Activated CD4-positive, alpha-beta T cell treated with anti-CD3 and anti-CD28 coated beads, Interleukin-2, Interleukin-4, amounts not matched to agents 100 ng/mL and 50 ng/mL, durations not matched to agents 16 hours and 8 hours (primary cell): ENCODE data around the gene CNST.
"Not testable (repeated sequence)": the region's sequence is repeated elsewhere in the genome, so short reads cannot be mapped to it uniquely, and the experiment has no call there.

Source experiments
- DNase-seq: peaks from one replicate; pipeline ENCODE4 v3.0.0-alpha.2; 2020; ENCODE audit warnings: low spot score

The CNST gene

GRCh38 chr1:246618240-246618808 is 52.1 kb downstream of the CNST start:
- DNase-seq, result no peak

GRCh38 chr1:246622035-246622652 is 55.9 kb downstream of the CNST start:
- DNase-seq, result no peak

- no peak for DNase-seq
These were observed 57.8 kb downstream of the CNST start for GRCh38 chr1:246624091-246624490.

GRCh38 chr1:246629030-246629429 is 62.8 kb downstream of the CNST start:
- DNase-seq, result no peak

- DNase-seq, result no peak
These were observed 63.7 kb downstream of the CNST start for GRCh38 chr1:246629976-246630375.

- DNase-seq, result no peak
These were observed 65.2 kb downstream of the CNST start for GRCh38 chr1:246631426-246631825.

GRCh38 chr1:246632281-246633168 is 66.3 kb downstream of the CNST start:
- no peak for DNase-seq

- DNase-seq, result not testable (repeated sequence)
These were observed 68.4 kb downstream of the CNST start for GRCh38 chr1:246634659-246635058.

- no peak for DNase-seq
These were observed 72.8 kb downstream of the CNST start for GRCh38 chr1:246638941-246639655.

GRCh38 chr1:246639732-246640131 is 73.5 kb downstream of the CNST start:
- DNase-seq, result no peak

GRCh38 chr1:246640747-246641146 is 74.5 kb downstream of the CNST start:
- no peak for DNase-seq

- DNase-seq, result no peak
These were observed 75.1 kb downstream of the CNST start for GRCh38 chr1:246641394-246641793.

GRCh38 chr1:246642719-246643118 is 76.5 kb downstream of the CNST start:
- DNase-seq, result no peak

GRCh38 chr1:246647113-246647512 is 80.9 kb downstream of the CNST start:
- no peak for DNase-seq

- no peak for DNase-seq
These were observed 81.3 kb downstream of the CNST start for GRCh38 chr1:246647513-246647912.

GRCh38 chr1:246651012-246651695 is 84.9 kb downstream of the CNST start:
- DNase-seq, result no peak

- no peak for DNase-seq
These were observed 92.3 kb downstream of the CNST start for GRCh38 chr1:246658567-246658966.

- DNase-seq, result no peak
These were observed 93.4 kb downstream of the CNST start for GRCh38 chr1:246659594-246660140.

- no peak for DNase-seq
These were observed 95.2 kb downstream of the CNST start for GRCh38 chr1:246661451-246661850.

- DNase-seq, result no peak
These were observed 101.5 kb downstream of the CNST start for GRCh38 chr1:246667773-246668172.

- no peak for DNase-seq
These were observed 103.4 kb downstream of the CNST start for GRCh38 chr1:246669659-246670058.

- no peak for DNase-seq
These were observed 107.8 kb downstream of the CNST start for GRCh38 chr1:246674049-246674448.
